ENCODE measurements around the gene PCK2. TPM values are rescaled to one million over a fixed set of nuclear protein-coding genes. Genes with fewer than 3 reads are reported as not detected.
A peak's percentile ranks its signal among the peaks of the same experiment; 100 is the strongest.

Gene PCK2
- total and polyA plus RNA-seq, 4 donors, result 8.9 to 91.7 (median 38.2) TPM

DNA sequence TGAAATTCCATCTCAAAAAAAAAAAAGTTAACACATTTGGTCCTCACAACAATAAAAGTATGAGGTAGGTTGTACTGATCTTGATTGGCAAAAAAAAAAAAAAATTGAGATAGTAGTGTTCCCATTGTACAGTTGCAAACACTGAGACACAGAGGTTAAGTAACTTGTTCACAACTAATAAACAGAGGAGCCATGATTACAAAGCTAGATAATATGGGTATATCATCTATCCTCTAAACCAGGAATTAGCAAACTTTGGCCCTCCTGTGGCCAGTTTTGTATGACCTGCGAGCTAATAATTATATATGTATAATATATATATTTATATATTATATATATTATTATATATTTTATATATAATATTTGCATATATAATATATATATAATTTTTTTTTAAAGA lies 39.6 kb downstream of the PCK2 start:
- Histone ChIP-seq H3K27ac (ENCODE audit: low read depth in 1 of 2, low read length in 1 of 2) (no peak overlapping the region), H3K4me1 (ENCODE audit: control insufficient read depth in 5 of 5, insufficient read depth in 5 of 5, low read length in 5 of 5) (peaks cover 0 to 18% (median 7%) of the 10 kb centered on the region in 5 donors), H3K4me3 (no peak overlapping the region), H3K36me3 (ENCODE audit: control insufficient read depth in 4 of 4, insufficient read depth in 4 of 4, low read length in 4 of 4) (peaks cover 0 to 15% (median 8%) of the 10 kb centered on the region in 4 donors), H3K9ac (ENCODE audit: insufficient read depth in 1 of 2, low read length in 2 of 2) (no peak overlapping the region), H3K27me3 (ENCODE audit: control insufficient read depth in 3 of 3, insufficient read depth in 3 of 3, low read length in 2 of 3) (no peaks in the 10 kb centered on the region), H3K9me3 (ENCODE audit: control insufficient read depth in 4 of 4, insufficient read depth in 3 of 4, low read length in 3 of 4) (no peaks in the 10 kb centered on the region)
- ATAC-seq (ENCODE audit: insufficient read depth, low FRiP score) (no peak), DNase-seq (no peak)
- TF ChIP-seq, protein P1, sequence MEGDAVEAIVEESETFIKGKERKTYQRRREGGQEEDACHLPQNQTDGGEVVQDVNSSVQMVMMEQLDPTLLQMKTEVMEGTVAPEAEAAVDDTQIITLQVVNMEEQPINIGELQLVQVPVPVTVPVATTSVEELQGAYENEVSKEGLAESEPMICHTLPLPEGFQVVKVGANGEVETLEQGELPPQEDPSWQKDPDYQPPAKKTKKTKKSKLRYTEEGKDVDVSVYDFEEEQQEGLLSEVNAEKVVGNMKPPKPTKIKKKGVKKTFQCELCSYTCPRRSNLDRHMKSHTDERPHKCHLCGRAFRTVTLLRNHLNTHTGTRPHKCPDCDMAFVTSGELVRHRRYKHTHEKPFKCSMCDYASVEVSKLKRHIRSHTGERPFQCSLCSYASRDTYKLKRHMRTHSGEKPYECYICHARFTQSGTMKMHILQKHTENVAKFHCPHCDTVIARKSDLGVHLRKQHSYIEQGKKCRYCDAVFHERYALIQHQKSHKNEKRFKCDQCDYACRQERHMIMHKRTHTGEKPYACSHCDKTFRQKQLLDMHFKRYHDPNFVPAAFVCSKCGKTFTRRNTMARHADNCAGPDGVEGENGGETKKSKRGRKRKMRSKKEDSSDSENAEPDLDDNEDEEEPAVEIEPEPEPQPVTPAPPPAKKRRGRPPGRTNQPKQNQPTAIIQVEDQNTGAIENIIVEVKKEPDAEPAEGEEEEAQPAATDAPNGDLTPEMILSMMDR (IDR thresholded peaks at IDR 0.05; ENCODE audit: control extremely low read depth, extremely low read depth), result no peak
- WGBS, 2 donors, result 89 to 91% methylated on average over 1 of the region's 1 CpG

DNA sequence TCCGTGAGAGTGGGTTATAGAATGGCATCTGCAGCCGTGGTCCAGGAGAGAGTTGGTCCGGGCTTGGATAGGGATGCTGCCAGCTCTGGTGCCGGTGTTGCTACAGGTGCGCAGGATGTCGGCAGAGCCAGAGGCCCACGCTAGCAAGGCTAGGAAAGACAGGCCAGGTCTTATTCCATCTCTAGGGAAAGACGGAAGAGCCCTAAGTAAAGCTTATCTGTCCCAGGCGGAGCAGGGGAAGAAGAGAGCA lies 41.4 kb downstream of the PCK2 start:
- TF ChIP-seq, protein P1 (IDR thresholded peaks at IDR 0.05; ENCODE audit: control extremely low read depth, extremely low read depth), result no peak
- WGBS, 2 donors, result 8 to 12% methylated on average over 9 of the region's 9 CpGs
- peaks cover 0 to 24% (median 7%) of the 10 kb centered on the region in 5 donors for H3K4me1 ChIP-seq (ENCODE audit: control insufficient read depth in 5 of 5, insufficient read depth in 5 of 5, low read length in 5 of 5)
- DNase-seq (no peak), ATAC-seq (ENCODE audit: insufficient read depth, low FRiP score) (no peak)
- H3K27ac ChIP-seq (ENCODE audit: low read depth in 1 of 2, low read length in 1 of 2), result peak overlapping the region; percentile 78 to 90
- peak overlapping the region; percentile 44 for H3K4me3 ChIP-seq
- H3K36me3 ChIP-seq (ENCODE audit: control insufficient read depth in 4 of 4, insufficient read depth in 4 of 4, low read length in 4 of 4), result peaks cover 0 to 20% (median 12%) of the 10 kb centered on the region in 4 donors
- H3K9me3 ChIP-seq (ENCODE audit: control insufficient read depth in 4 of 4, insufficient read depth in 3 of 4, low read length in 3 of 4), result no peaks in the 10 kb centered on the region
- H3K27me3 ChIP-seq (ENCODE audit: control insufficient read depth in 3 of 3, insufficient read depth in 3 of 3, low read length in 2 of 3), result no peaks in the 10 kb centered on the region
- H3K9ac ChIP-seq (ENCODE audit: insufficient read depth in 1 of 2, low read length in 2 of 2), result no peak overlapping the region

DNA sequence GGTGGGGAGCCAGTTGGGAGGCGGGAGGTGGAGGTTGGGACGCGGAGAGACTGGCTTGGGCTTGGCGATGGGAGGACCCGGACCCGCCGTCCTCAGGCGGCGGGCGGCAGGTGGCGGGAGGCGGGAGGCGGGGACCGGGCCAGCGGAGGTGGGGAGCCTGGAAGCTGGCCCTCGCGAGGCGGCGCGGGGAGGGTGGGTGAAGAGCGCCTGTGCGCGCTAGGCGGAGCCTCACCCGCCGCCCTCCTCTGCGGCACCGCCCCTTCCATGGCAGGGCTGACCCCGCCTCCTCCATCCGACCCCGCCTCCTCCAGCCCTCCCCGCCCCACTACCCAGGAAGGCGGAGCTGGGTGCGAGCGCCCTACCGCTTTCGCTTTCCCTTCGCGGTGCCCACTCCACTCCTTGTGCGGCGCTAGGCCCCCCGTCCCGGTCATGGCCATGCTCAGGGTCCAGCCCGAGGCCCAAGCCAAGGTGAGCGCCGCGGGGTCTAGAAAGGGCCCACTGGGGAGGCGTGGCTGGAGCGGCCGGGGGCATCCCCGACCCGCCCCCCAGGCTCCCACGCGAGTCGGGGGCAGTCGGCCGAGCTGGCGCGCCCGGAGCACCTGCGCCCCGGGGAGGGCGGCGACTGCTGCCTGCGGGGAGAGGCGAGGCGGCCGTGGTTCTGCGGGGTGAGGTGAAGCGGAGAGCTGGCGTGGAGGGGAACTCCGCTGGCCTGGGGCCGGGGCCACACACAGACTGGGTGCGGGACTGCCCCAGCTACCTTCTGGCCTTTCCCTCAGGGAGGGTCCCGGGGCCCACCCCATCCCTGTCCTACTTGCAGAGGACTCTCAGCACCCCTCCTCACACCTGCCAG lies 41.9 kb downstream of the PCK2 start, which contains the start of gene PSME1:
Gene PSME1 (plus strand): TSS at position 361 of the 850 bp plus-strand sequence. CDS start 69 bp downstream, at position 430.
- WGBS, 2 donors, result 0 to 1% methylated on average over 30 to 75 of the region's 75 CpGs
- H3K4me1 ChIP-seq (ENCODE audit: control insufficient read depth in 5 of 5, insufficient read depth in 5 of 5, low read length in 5 of 5), result peaks cover 0 to 24% (median 7%) of the 10 kb centered on the region in 5 donors

More for the DNA sequence above, 41.9 kb downstream of the PCK2 start, which contains the start of gene PSME1:
- Histone ChIP-seq H3K27ac (ENCODE audit: low read depth in 1 of 2, low read length in 1 of 2) (peak within 1 kb of the TSS; percentile 80 to 93), H3K36me3 (ENCODE audit: control insufficient read depth in 4 of 4, insufficient read depth in 4 of 4, low read length in 4 of 4) (peaks cover 0 to 20% (median 12%) of the 10 kb centered on the region in 4 donors), H3K4me3 (peak within 1 kb of the TSS; percentile 69), H3K27me3 (ENCODE audit: control insufficient read depth in 3 of 3, insufficient read depth in 3 of 3, low read length in 2 of 3) (no peaks in the 10 kb centered on the region), H3K9ac (ENCODE audit: insufficient read depth in 1 of 2, low read length in 2 of 2) (peak within 1 kb of the TSS; percentile 37 to 81), H3K9me3 (ENCODE audit: control insufficient read depth in 4 of 4, insufficient read depth in 3 of 4, low read length in 3 of 4) (no peaks in the 10 kb centered on the region)
- TF ChIP-seq, protein P1 (IDR thresholded peaks at IDR 0.05; ENCODE audit: control extremely low read depth, extremely low read depth), result no peak
- DNase-seq (peak; percentile 91 to 95 (median 94)), ATAC-seq (ENCODE audit: insufficient read depth, low FRiP score) (peak; percentile 99)

All from lung (tissue), 12 donors.